ENCODE measurements around the gene FAM180A. TPM values are rescaled to one million over a fixed set of nuclear protein-coding genes. Genes with fewer than 3 reads are reported as not detected.

Gene FAM180A
- total RNA-seq, 1 experiment from 2014 or later = not detected

DNA sequence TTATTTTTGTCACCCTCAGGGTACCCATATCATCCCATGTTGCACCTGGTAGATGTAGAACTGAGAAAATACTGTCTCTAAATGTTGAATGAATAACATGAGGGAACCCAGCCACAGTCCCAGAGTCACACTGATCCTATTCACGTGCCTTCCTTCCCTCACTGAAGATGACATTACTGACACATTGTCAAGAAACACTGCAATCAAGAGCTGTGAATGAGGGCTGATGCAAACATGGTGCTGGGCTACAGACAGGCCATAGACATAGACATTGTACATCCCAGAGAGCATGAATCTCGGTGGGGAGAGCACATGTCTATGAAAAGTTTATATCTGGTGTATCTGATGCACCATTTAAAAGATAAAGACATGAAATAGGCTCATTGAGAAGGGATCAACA lies 30.4 kb downstream of the FAM180A start:
- Mint-ChIP-seq H3K4me3 (no peak overlapping the region), H3K36me3 (no peaks in the 10 kb centered on the region), H3K27me3 (ENCODE audit: low read depth) (no peaks in the 10 kb centered on the region), H3K9me3 (no peaks in the 10 kb centered on the region), H3K4me1 (peaks cover 11% of the 10 kb centered on the region), H3K27ac (no peak overlapping the region)
- TF ChIP-seq FOXJ3 (CRISPR knock-in tag; IDR thresholded peaks at IDR 0.05; ENCODE audit: borderline replicate concordance) = no peak
- TF ChIP-seq CTCF (IDR thresholded peaks at IDR 0.05) = no peak
- TF ChIP-seq, protein P1, sequence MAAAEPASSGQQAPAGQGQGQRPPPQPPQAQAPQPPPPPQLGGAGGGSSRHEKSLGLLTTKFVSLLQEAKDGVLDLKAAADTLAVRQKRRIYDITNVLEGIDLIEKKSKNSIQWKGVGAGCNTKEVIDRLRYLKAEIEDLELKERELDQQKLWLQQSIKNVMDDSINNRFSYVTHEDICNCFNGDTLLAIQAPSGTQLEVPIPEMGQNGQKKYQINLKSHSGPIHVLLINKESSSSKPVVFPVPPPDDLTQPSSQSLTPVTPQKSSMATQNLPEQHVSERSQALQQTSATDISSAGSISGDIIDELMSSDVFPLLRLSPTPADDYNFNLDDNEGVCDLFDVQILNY (CRISPR knock-in tag; IDR thresholded peaks at IDR 0.05) = no peak
- no peak for TF ChIP-seq ATF3 (CRISPR knock-in tag; conservative IDR thresholded peaks at IDR 0.05)
- TF ChIP-seq NR2C2 (CRISPR knock-in tag; IDR thresholded peaks at IDR 0.05) = no peak
- TF ChIP-seq GRHL2 (CRISPR knock-in tag; IDR thresholded peaks at IDR 0.05; ENCODE audit: insufficient replicate concordance, severe bottlenecking) = no peak
- TF ChIP-seq, protein P2, sequence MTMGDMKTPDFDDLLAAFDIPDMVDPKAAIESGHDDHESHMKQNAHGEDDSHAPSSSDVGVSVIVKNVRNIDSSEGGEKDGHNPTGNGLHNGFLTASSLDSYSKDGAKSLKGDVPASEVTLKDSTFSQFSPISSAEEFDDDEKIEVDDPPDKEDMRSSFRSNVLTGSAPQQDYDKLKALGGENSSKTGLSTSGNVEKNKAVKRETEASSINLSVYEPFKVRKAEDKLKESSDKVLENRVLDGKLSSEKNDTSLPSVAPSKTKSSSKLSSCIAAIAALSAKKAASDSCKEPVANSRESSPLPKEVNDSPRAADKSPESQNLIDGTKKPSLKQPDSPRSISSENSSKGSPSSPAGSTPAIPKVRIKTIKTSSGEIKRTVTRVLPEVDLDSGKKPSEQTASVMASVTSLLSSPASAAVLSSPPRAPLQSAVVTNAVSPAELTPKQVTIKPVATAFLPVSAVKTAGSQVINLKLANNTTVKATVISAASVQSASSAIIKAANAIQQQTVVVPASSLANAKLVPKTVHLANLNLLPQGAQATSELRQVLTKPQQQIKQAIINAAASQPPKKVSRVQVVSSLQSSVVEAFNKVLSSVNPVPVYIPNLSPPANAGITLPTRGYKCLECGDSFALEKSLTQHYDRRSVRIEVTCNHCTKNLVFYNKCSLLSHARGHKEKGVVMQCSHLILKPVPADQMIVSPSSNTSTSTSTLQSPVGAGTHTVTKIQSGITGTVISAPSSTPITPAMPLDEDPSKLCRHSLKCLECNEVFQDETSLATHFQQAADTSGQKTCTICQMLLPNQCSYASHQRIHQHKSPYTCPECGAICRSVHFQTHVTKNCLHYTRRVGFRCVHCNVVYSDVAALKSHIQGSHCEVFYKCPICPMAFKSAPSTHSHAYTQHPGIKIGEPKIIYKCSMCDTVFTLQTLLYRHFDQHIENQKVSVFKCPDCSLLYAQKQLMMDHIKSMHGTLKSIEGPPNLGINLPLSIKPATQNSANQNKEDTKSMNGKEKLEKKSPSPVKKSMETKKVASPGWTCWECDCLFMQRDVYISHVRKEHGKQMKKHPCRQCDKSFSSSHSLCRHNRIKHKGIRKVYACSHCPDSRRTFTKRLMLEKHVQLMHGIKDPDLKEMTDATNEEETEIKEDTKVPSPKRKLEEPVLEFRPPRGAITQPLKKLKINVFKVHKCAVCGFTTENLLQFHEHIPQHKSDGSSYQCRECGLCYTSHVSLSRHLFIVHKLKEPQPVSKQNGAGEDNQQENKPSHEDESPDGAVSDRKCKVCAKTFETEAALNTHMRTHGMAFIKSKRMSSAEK (CRISPR knock-in tag; IDR thresholded peaks at IDR 0.05; ENCODE audit: borderline replicate concordance) = no peak
- TF ChIP-seq, protein P3, sequence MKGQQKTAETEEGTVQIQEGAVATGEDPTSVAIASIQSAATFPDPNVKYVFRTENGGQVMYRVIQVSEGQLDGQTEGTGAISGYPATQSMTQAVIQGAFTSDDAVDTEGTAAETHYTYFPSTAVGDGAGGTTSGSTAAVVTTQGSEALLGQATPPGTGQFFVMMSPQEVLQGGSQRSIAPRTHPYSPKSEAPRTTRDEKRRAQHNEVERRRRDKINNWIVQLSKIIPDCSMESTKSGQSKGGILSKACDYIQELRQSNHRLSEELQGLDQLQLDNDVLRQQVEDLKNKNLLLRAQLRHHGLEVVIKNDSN (CRISPR knock-in tag; IDR thresholded peaks at IDR 0.05) = no peak
- TF ChIP-seq ZNF263 (CRISPR knock-in tag; IDR thresholded peaks at IDR 0.05; ENCODE audit: low read depth) = no peak
- TF ChIP-seq ZNF416 (CRISPR knock-in tag; IDR thresholded peaks at IDR 0.05) = no peak
- TF ChIP-seq ZNF317 (CRISPR knock-in tag; IDR thresholded peaks at IDR 0.05; ENCODE audit: borderline replicate concordance, low read depth) = no peak
- no peak for TF ChIP-seq USF2 (CRISPR knock-in tag; IDR thresholded peaks at IDR 0.05)
- ChIA-PET CTCF (interaction anchor here (0.5 to 1.1 kb wide), 2 partner anchors 10 to 76 kb away, joined by 3 to 4 read pairs; partner anchors contain the start of gene SLC13A4), POLR2A (interaction anchor here (1.2 kb wide), 1 partner anchor 10 kb away, joined by 4 read pairs; the partner anchor contains the start of gene SLC13A4)
- DNase-seq (ENCODE audit: low spot score) (no peak), ATAC-seq (no peak)

DNA sequence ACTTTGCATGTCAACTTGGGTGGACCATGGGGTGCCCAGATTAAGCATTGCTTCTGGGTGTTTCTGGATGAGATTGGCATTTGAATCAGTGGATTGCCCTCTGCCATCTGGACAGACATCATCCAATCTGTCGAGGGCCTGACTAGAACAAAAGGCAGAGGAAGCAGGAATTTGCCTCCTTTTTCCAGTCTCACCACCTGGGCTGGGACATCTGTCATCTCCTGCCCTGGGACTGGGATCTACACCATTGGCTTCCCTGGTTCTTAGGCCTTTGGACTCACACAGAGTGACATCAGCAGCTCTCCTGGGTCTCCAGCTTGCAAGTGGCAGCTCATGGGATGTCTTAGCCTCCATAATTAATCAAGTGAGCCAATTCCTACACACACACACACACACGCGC lies 30.9 kb downstream of the FAM180A start:
- H3K36me3 Mint-ChIP-seq = no peaks in the 10 kb centered on the region
- ChIA-PET POLR2A (no interaction called here), CTCF (interaction anchor here (1.1 to 1.6 kb wide), 2 partner anchors 10 to 13 kb away, joined by 3 to 4 read pairs; partner anchors contain the start of gene SLC13A4)
- no peak overlapping the region for H3K27ac Mint-ChIP-seq
- no peaks in the 10 kb centered on the region for H3K9me3 Mint-ChIP-seq
- ATAC-seq (no peak), DNase-seq (ENCODE audit: low spot score) (no peak)
- H3K27me3 Mint-ChIP-seq (ENCODE audit: low read depth) = no peaks in the 10 kb centered on the region
- H3K4me1 Mint-ChIP-seq = peaks cover 16% of the 10 kb centered on the region
- no peak overlapping the region for H3K4me3 Mint-ChIP-seq
- TF ChIP-seq NR2C2 (CRISPR knock-in tag; IDR thresholded peaks at IDR 0.05) (no peak), ZNF219 (CRISPR knock-in tag; IDR thresholded peaks at IDR 0.05; ENCODE audit: borderline replicate concordance) (no peak), GABPB1 (CRISPR knock-in tag; IDR thresholded peaks at IDR 0.05) (no peak), FOXK1 (CRISPR knock-in tag; IDR thresholded peaks at IDR 0.05) (no peak), ZNF138 (CRISPR knock-in tag; conservative IDR thresholded peaks at IDR 0.05) (no peak), ZNF423 (CRISPR knock-in tag; IDR thresholded peaks at IDR 0.05) (no peak), ZNF416 (CRISPR knock-in tag; IDR thresholded peaks at IDR 0.05) (no peak), FOXJ3 (CRISPR knock-in tag; IDR thresholded peaks at IDR 0.05; ENCODE audit: borderline replicate concordance) (no peak), ZNF396 (CRISPR knock-in tag; IDR thresholded peaks at IDR 0.05; ENCODE audit: borderline replicate concordance) (no peak), JUN (CRISPR knock-in tag; IDR thresholded peaks at IDR 0.05) (no peak)

Measured in WTC11 (cell line).